Measurements from ENCODE around the gene LIMS2.

Gene LIMS2

DNA sequence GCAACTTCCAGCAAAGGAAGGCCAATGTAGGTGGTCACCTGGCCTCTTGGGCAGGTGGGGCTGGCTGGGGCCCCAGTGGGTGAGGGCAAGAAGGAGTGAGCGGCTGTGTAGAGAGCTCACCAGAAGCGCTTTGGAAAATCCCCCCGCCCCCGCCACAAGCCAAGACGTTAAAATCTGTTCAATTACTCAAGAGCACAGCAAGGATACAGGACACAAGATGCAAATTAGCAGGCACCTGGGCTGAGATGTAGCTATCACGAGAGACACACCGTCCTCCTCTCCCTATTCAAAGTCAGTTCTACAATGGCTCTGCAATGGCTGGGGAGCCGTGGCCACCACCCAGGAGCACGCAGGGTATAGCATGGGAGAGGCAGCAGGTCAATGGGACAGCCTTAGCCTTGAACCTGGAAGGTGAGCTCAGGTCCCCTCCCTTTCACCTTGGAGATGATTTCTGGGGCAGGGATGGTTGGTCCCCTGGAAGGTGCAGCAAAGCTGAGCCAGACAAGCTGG, 67.9 kb downstream of the LIMS2 start:
- peaks cover 15% of the 10 kb centered on the region for H3K9me3 Mint-ChIP-seq
- H3K4me1 Mint-ChIP-seq (ENCODE audit: low read depth) = no peaks in the 10 kb centered on the region
- H3K27me3 Mint-ChIP-seq = no peaks in the 10 kb centered on the region
- H3K27ac Mint-ChIP-seq = no peak overlapping the region
- H3K36me3 Mint-ChIP-seq (ENCODE audit: low read depth) = no peaks in the 10 kb centered on the region
- intact Hi-C loops (cut with micrococcal nuclease) = no loop called here
- no peak overlapping the region for H3K4me3 Mint-ChIP-seq

DNA sequence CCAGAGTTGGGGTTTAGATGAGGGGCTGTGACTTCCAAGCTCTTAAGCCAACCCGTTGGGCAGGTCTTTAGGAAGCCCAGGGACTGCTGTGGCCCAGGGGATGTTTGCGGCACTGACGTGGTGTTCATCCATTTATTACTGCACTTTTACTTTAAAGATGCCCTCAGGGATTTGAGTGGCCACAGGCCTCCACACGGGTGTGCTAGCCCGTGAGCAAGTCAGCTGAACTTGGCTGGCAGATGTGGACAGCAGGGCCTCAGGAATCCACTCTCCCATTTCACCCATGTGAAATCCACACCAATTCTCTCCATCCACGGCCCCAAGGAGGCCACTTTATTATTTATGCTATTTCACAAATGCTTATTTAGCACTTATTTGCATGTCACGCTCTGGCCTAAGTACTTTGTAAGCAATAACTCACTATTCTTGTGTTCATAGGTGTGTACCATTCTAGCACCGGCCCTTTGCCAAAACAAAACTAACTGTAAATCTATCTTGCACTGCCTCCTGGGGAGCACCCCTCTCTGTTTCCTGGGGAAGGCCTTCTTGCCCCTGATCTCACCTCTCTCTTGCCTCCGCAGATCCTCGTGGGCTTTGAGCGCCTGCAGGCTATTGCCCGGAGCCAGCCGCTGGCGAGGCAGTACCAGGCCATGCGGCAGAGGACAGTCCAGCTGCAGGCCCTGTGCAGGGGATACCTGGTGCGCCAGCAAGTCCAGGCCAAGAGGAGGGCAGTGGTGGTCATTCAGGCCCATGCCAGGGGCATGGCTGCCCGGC, 68.5 kb downstream of the LIMS2 start:
- intact Hi-C loops (cut with micrococcal nuclease) = no loop called here
- H3K27ac Mint-ChIP-seq = no peak overlapping the region
- H3K9me3 Mint-ChIP-seq = peaks cover 20% of the 10 kb centered on the region
- no peak overlapping the region for H3K4me3 Mint-ChIP-seq
- H3K36me3 Mint-ChIP-seq (ENCODE audit: low read depth) = no peaks in the 10 kb centered on the region
- H3K27me3 Mint-ChIP-seq = no peaks in the 10 kb centered on the region
- H3K4me1 Mint-ChIP-seq (ENCODE audit: low read depth) = no peaks in the 10 kb centered on the region

- peaks cover 13% of the 10 kb centered on the region for H3K9me3 Mint-ChIP-seq
- no peaks in the 10 kb centered on the region for H3K4me1 Mint-ChIP-seq (ENCODE audit: low read depth)
- intact Hi-C loops (cut with micrococcal nuclease) = no loop called here
- no peak overlapping the region for H3K27ac Mint-ChIP-seq
- H3K4me3 Mint-ChIP-seq = no peak overlapping the region
- no peaks in the 10 kb centered on the region for H3K36me3 Mint-ChIP-seq (ENCODE audit: low read depth)
- no peaks in the 10 kb centered on the region for H3K27me3 Mint-ChIP-seq
Observed at GRCh38 chr2:127605691-127606263, 69.6 kb downstream of the LIMS2 start.

- Mint-ChIP-seq H3K36me3 (ENCODE audit: low read depth) (no peaks in the 10 kb centered on the region), H3K9me3 (peaks cover 11% of the 10 kb centered on the region), H3K4me3 (no peak overlapping the region), H3K27me3 (no peaks in the 10 kb centered on the region), H3K4me1 (ENCODE audit: low read depth) (no peaks in the 10 kb centered on the region), H3K27ac (no peak overlapping the region)
- intact Hi-C loops (cut with micrococcal nuclease) = no loop called here
Observed at GRCh38 chr2:127604986-127605385, 70.3 kb downstream of the LIMS2 start.

- Mint-ChIP-seq H3K9me3 (peaks cover 11% of the 10 kb centered on the region), H3K4me3 (no peak overlapping the region), H3K36me3 (ENCODE audit: low read depth) (no peaks in the 10 kb centered on the region), H3K4me1 (ENCODE audit: low read depth) (no peaks in the 10 kb centered on the region), H3K27ac (no peak overlapping the region), H3K27me3 (no peaks in the 10 kb centered on the region)
- intact Hi-C loops (cut with micrococcal nuclease) = no loop called here
Observed at GRCh38 chr2:127599211-127599610, 76.1 kb downstream of the LIMS2 start.

- H3K27ac Mint-ChIP-seq = no peak overlapping the region
Observed at GRCh38 chr2:127598711-127599110, 76.6 kb downstream of the LIMS2 start.

GRCh38 chr2:127597984-127598380, 77.3 kb downstream of the LIMS2 start:
- no peak overlapping the region for H3K4me3 Mint-ChIP-seq
- intact Hi-C loops (cut with micrococcal nuclease) = no loop called here

More at GRCh38 chr2:127598711-127599110, 76.6 kb downstream of the LIMS2 start:
- Mint-ChIP-seq H3K36me3 (ENCODE audit: low read depth) (no peaks in the 10 kb centered on the region), H3K9me3 (peaks cover 11% of the 10 kb centered on the region), H3K4me3 (no peak overlapping the region), H3K4me1 (ENCODE audit: low read depth) (no peaks in the 10 kb centered on the region), H3K27me3 (no peaks in the 10 kb centered on the region)
- intact Hi-C loops (cut with micrococcal nuclease) = no loop called here

GRCh38 chr2:127597046-127597983, 78.0 kb downstream of the LIMS2 start:
- Mint-ChIP-seq H3K36me3 (ENCODE audit: low read depth) (no peaks in the 10 kb centered on the region), H3K4me1 (ENCODE audit: low read depth) (no peaks in the 10 kb centered on the region), H3K9me3 (peaks cover 3% of the 10 kb centered on the region), H3K27me3 (no peaks in the 10 kb centered on the region), H3K4me3 (no peak overlapping the region), H3K27ac (no peak overlapping the region)
- intact Hi-C loops (cut with micrococcal nuclease) = no loop called here

More at GRCh38 chr2:127597984-127598380, 77.3 kb downstream of the LIMS2 start:
- Mint-ChIP-seq H3K36me3 (ENCODE audit: low read depth) (no peaks in the 10 kb centered on the region), H3K9me3 (peaks cover 10% of the 10 kb centered on the region), H3K27ac (no peak overlapping the region), H3K27me3 (no peaks in the 10 kb centered on the region), H3K4me1 (ENCODE audit: low read depth) (no peaks in the 10 kb centered on the region)

DNA sequence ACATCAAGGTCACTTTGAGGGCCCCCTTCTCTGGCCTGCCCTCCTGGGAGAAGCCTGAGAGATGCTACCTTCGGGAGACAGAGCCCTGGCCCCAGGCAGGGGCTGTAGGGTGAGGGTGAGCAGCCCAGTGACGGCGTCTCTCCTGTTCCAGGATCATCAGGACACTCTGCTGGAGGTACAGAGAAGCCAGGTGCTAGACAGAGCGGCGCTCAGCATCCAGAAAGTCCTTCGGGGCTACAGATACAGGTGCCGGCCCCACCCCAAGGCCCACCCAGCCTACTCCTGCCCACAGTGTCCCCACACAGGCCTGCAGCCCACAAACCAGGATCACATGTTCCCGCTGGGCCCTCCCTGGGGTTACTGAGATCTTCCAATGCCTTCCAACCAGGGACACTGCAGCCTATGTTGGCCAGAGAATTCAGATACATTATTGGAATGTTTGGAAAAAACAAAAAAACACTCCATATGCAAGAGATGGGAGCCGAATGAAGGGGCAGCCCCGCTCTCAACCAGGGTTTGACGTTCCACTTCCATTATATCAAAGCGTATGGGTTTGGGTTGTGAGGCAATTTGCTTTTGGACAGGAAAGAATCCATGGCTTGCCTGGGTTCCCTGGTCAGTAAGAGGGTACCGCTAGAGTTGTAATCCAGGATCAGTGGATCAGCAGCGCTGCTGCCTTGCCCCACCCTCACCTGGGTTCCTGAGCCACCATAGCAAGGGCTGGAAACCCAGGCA, 78.9 kb downstream of the LIMS2 start:
- Mint-ChIP-seq H3K4me1 (ENCODE audit: low read depth) (peaks cover 1% of the 10 kb centered on the region), H3K27ac (no peak overlapping the region), H3K27me3 (no peaks in the 10 kb centered on the region), H3K36me3 (ENCODE audit: low read depth) (no peaks in the 10 kb centered on the region), H3K4me3 (no peak overlapping the region), H3K9me3 (no peaks in the 10 kb centered on the region)
- intact Hi-C loops (cut with micrococcal nuclease) = no loop called here

GRCh38 chr2:127594116-127594591, 81.2 kb downstream of the LIMS2 start:
- H3K36me3 Mint-ChIP-seq (ENCODE audit: low read depth) = no peaks in the 10 kb centered on the region
- H3K27ac Mint-ChIP-seq = no peak overlapping the region
- no peaks in the 10 kb centered on the region for H3K27me3 Mint-ChIP-seq
- intact Hi-C loops (cut with micrococcal nuclease) = no loop called here
- no peaks in the 10 kb centered on the region for H3K9me3 Mint-ChIP-seq
- H3K4me3 Mint-ChIP-seq = no peak overlapping the region
- H3K4me1 Mint-ChIP-seq (ENCODE audit: low read depth) = peaks cover 6% of the 10 kb centered on the region

DNA sequence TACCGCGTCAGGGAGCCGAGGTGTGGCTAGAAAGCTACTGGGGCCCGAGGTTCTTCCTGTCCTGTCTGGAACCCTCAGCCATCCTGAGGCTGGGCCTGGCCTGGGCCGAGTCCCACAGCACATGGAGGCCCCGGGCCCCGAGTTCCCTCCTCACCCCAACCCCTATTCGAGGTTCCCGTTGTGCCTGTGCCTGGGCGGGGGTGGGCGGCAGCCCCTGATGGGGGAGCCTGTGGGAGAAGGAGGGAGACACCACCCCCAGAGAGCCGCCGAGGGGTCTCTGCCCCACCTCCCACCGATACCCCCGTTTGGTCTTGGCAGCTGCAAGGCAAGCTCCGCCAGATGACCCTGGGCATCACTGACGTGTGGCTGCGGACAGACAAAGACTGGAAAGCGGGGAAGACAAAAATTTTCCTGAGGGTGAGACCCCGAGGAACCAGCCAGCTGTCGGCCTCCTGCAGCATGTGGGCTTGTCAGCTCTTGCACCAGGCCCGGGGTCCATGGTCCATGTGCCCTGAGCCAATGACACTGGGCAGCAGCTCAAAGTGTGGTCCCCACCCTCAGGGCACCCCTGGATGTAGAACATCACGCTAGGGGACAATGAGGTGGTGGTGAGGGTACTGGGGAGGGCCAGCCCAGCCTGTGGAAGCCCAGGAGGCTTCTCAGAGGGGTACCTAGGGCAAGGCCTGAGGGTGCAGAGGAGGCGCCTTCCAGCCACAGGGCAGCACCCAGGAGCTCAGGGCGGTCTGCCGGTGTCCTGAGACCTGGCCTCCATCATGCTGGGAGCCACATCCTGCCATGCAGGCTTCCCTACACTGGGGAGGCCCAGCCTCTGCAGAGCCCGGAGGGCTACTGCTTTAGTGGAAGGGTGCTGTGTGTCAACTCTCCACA, 81.9 kb downstream of the LIMS2 start:
- H3K27ac Mint-ChIP-seq = peak overlapping the region; percentile 34
- H3K27me3 Mint-ChIP-seq = no peaks in the 10 kb centered on the region
- H3K4me1 Mint-ChIP-seq (ENCODE audit: low read depth) = peaks cover 6% of the 10 kb centered on the region
- no peaks in the 10 kb centered on the region for H3K9me3 Mint-ChIP-seq
- H3K4me3 Mint-ChIP-seq = no peak overlapping the region
- intact Hi-C loops (cut with micrococcal nuclease) = no loop called here
- H3K36me3 Mint-ChIP-seq (ENCODE audit: low read depth) = no peaks in the 10 kb centered on the region

DNA sequence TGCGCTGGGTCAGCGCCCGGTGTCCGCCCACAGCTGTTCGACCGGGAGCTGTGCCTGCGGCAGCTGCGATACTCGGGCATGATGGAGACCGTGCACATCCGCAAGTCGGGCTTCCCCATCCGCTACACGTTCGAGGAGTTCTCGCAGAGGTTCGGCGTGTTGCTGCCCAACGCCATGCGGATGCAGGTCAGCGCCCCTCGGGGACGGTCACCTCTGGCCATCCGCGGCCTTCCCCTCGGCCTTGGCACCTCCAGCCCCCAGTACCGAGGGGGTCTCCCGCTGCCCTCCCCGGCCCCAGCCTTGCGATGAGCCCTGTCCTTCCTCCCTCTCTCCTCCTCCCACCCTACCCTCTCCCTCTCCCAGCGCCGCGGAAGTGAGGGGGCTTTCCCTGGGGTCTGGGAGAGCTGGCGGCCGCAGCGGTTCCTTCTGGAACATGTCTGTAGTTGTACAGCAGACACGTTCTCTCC, 82.5 kb downstream of the LIMS2 start:
- Mint-ChIP-seq H3K9me3 (no peaks in the 10 kb centered on the region), H3K36me3 (ENCODE audit: low read depth) (no peaks in the 10 kb centered on the region), H3K27ac (peak overlapping the region; percentile 34), H3K27me3 (no peaks in the 10 kb centered on the region), H3K4me3 (no peak overlapping the region), H3K4me1 (ENCODE audit: low read depth) (peaks cover 6% of the 10 kb centered on the region)
- intact Hi-C loops (cut with micrococcal nuclease) = no loop called here

Data from dendritic cell treated with granulocyte-macrophage colony-stimulating factor and Interleukin-4, amounts not matched to agents 40 ng/mL and 50 ng/mL, for 4 days (primary cell).